CD14-positive monocyte (primary cell): Measurements from ENCODE around the gene KIAA1328. TPM values are rescaled to one million over a fixed set of nuclear protein-coding genes. Genes with fewer than 3 reads are reported as not detected.
"Not testable (repeated sequence)": the region's sequence is repeated elsewhere in the genome, so short reads cannot be mapped to it uniquely, and the experiment has no call there.

Experiments
- DNase-seq, 3 donors: peaks; one replicate each; pipeline ENCODE4 v3.0.0-alpha.2; 2011 to 2022
- H2AFZ ChIP-seq: 2 replicates; pipeline ENCODE4 v1.6.0; 2012; ENCODE audit warnings: mild to moderate bottlenecking, low read depth, low read length, inconsistent platforms; ENCODE audit not compliant: insufficient read depth, poor library complexity, severe bottlenecking
- H3K27ac ChIP-seq, 2 donors: 1 replicate in 1 of 2; 2 replicates in 1 of 2; pipeline ENCODE4 v1.5.1; 2012 to 2013; ENCODE audit warnings: low read length in 2 of 2, control low read depth in 1 of 2, inconsistent platforms in 1 of 2, low read depth in 1 of 2, mild to moderate bottlenecking in 1 of 2
- H3K27me3 ChIP-seq, 2 donors: one replicate each; pipeline versions ENCODE4 v1.6.0 to v1.6.1; 2011 to 2013; ENCODE audit warnings: low read length in 2 of 2; ENCODE audit not compliant: control insufficient read depth in 2 of 2, insufficient read depth in 2 of 2
- H3K36me3 ChIP-seq, 2 donors: replicated peaks in 1 of 2; 1 replicate in 1 of 2; 2 replicates in 1 of 2; pipeline versions ENCODE4 v1.5.1 to v1.6.1; 2012 to 2013; ENCODE audit warnings: low read length in 2 of 2, control low read depth in 1 of 2, inconsistent platforms in 1 of 2, mild to moderate bottlenecking in 1 of 2; ENCODE audit not compliant: insufficient read depth in 2 of 2, control insufficient read depth in 1 of 2
- H3K4me1 ChIP-seq, 2 donors: 1 replicate in 1 of 2; 2 replicates in 1 of 2; pipeline versions ENCODE4 v1.5.1 to v1.6.1; 2012 to 2013; ENCODE audit warnings: low read length in 2 of 2, control low read depth in 1 of 2, inconsistent platforms in 1 of 2, mild to moderate bottlenecking in 1 of 2, moderate library complexity in 1 of 2; ENCODE audit not compliant: insufficient read depth in 2 of 2, control insufficient read depth in 1 of 2
- H3K4me2 ChIP-seq: replicated peaks from 2 replicates; pipeline ENCODE3; 2012; ENCODE audit warnings: low read length, moderate library complexity, mild to moderate bottlenecking; ENCODE audit not compliant: poor library complexity, severe bottlenecking; ENCODE audit errors: extremely low read depth
- H3K4me3 ChIP-seq, 3 experiments: fragments of 200-600 bp in 1 of 3; sonication (generic) in 1 of 3; replicated peaks in 1 of 3; 1 replicate in 2 of 3; 2 replicates in 1 of 3; pipeline ENCODE4 v1.5.1; 2011 to 2013; ENCODE audit warnings: low read length in 3 of 3, mild to moderate bottlenecking in 3 of 3, control low read depth in 2 of 3, low read depth in 2 of 3, inconsistent platforms in 1 of 3, moderate library complexity in 1 of 3
- H3K79me2 ChIP-seq: 2 replicates; pipeline ENCODE4 v1.6.0; 2012; ENCODE audit warnings: mild to moderate bottlenecking, control low read depth, inconsistent platforms, low read length, moderate library complexity; ENCODE audit not compliant: insufficient read depth
- H3K9ac ChIP-seq: 2 replicates; pipeline ENCODE4 v1.6.0; 2017; ENCODE audit warnings: low read length, mild to moderate bottlenecking; ENCODE audit not compliant: insufficient read depth, poor library complexity, severe bottlenecking
- H3K9me3 ChIP-seq, 2 donors: replicated peaks in 1 of 2; 1 replicate in 1 of 2; 2 replicates in 1 of 2; pipeline versions ENCODE4 v1.5.1 to v1.6.1; 2012 to 2013; ENCODE audit warnings: low read length in 2 of 2, control low read depth in 1 of 2; ENCODE audit not compliant: control insufficient read depth in 1 of 2, insufficient read depth in 1 of 2
- H4K20me1 ChIP-seq: 2 replicates; pipeline ENCODE4 v1.6.0; 2012; ENCODE audit warnings: mild to moderate bottlenecking, low read length, control low read depth, moderate library complexity; ENCODE audit not compliant: insufficient read depth
- H3K27ac Mint-ChIP-seq, 7 donors: one replicate each; pipeline ENCODE4 v1.8.0; 2020; ENCODE audit warnings: mild to moderate bottlenecking in 7 of 7, mixed read lengths in 7 of 7, moderate library complexity in 6 of 7, inconsistent platforms in 2 of 7
- H3K27me3 Mint-ChIP-seq, 3 donors: one replicate each; pipeline ENCODE4 v1.8.0; 2021 to 2022; ENCODE audit warnings: low read depth in 3 of 3, mild to moderate bottlenecking in 3 of 3, mixed read lengths in 3 of 3, moderate library complexity in 3 of 3, inconsistent platforms in 1 of 3
- H3K36me3 Mint-ChIP-seq, 2 donors: one replicate each; pipeline ENCODE4 v1.8.0; 2020; ENCODE audit warnings: mixed read lengths in 2 of 2, inconsistent platforms in 1 of 2, mild to moderate bottlenecking in 1 of 2
- H3K4me1 Mint-ChIP-seq: one replicate; pipeline ENCODE4 v1.8.0; 2020; ENCODE audit warnings: mild to moderate bottlenecking, mixed read lengths
- H3K4me3 Mint-ChIP-seq, 2 donors: one replicate each; pipeline ENCODE4 v1.8.0; 2020; ENCODE audit warnings: mild to moderate bottlenecking in 2 of 2, mixed read lengths in 2 of 2, moderate library complexity in 1 of 2
- H3K9me3 Mint-ChIP-seq, 7 donors: one replicate each; pipeline ENCODE4 v1.8.0; 2020 to 2022; ENCODE audit warnings: mixed read lengths in 7 of 7, mild to moderate bottlenecking in 6 of 7, moderate library complexity in 6 of 7, inconsistent platforms in 2 of 7
- WGBS: methylation state at CpG from one replicate; pipeline ENCODE4 v1.1.5; 2013; ENCODE audit warnings: missing lambda C conversion rate; ENCODE audit not compliant: insufficient coverage; 5-methylcytosine and 5-hydroxymethylcytosine counted together
- intact Hi-C, 2 donors: fragments of 100-400 bp; cut with micrococcal nuclease; formaldehyde crosslinking; loops; one replicate each; pipeline versions ENCODE4 v1.15.0 to v1.15.1; 2023
- polyA plus RNA-seq, 3 donors: library from polyadenylated mRNA; depleted of rRNA in 1 of 3; unstranded in 2 of 3; stranded (reverse) in 1 of 3; fragments of 300-500 nt in 2 of 3; fragments of >200 nt in 1 of 3; fragmentation: Illumina TruSeq in 2 of 3; gene quantifications; 1 replicate in 2 of 3; 2 replicates in 1 of 3; pipeline ENCODE4 v1.2.3, GENCODE V29; 2012 to 2021
- TF ChIP-seq, protein P1 (sequence below): fragments of 200-600 bp; IDR thresholded peaks from one replicate; pipeline ENCODE4 v1.8.0; 2022; ENCODE audit warnings: antibody characterized with exemption, mild to moderate bottlenecking

Gene KIAA1328
- polyA plus RNA-seq, 3 donors, result 3.7 to 3.9 (median 3.8) TPM

DNA sequence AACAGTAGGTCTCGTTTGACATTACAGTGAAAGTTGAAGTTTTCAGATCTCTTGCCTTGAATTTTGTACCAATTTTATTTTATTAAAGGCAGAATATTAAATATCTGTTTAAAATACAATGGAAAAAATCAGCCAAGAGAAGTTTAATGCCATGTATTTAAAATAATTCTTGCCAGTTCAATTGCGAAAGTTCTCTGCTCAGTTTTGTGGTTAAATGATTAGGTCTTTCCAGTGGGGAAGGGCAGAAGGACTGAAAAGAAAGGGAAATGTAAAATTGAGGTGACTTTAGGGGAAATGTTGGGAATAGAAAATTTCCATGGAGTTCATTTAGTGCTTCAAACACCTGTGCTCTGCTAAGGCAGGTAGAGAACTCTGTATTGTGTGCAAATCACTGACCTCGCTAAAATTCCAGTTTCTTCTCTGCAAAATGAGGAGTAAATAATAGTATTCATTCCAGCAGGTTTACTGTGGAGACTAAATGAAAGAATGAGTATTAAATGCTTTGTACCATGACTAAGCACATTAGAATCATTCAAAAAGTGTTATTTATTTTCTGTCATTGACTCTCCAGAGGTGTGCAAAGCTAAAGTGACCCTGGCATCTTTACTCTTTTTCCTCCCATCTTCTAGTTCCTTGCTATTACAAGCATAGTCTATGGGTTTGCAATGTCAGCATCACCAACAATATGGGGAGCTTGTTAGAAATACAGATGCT lies 74.4 kb downstream of the KIAA1328 start:
- H3K36me3 ChIP-seq, result no peaks in the 10 kb centered on the region
- H3K36me3 Mint-ChIP-seq, result peaks cover 0 to 4% of the 10 kb centered on the region in 2 donors
- H3K9me3 Mint-ChIP-seq, result peaks cover 0 to 5% (median 0%) of the 10 kb centered on the region in 7 donors
- intact Hi-C loops, result no loop called here
- no peaks in the 10 kb centered on the region for H3K4me1 ChIP-seq
- no peaks in the 10 kb centered on the region for H3K79me2 ChIP-seq
- H3K4me2 ChIP-seq, result no peak overlapping the region
- WGBS, result 50% methylated on average over 1 of the region's 3 CpGs
- no peaks in the 10 kb centered on the region for H3K27me3 ChIP-seq
- TF ChIP-seq, protein P1, sequence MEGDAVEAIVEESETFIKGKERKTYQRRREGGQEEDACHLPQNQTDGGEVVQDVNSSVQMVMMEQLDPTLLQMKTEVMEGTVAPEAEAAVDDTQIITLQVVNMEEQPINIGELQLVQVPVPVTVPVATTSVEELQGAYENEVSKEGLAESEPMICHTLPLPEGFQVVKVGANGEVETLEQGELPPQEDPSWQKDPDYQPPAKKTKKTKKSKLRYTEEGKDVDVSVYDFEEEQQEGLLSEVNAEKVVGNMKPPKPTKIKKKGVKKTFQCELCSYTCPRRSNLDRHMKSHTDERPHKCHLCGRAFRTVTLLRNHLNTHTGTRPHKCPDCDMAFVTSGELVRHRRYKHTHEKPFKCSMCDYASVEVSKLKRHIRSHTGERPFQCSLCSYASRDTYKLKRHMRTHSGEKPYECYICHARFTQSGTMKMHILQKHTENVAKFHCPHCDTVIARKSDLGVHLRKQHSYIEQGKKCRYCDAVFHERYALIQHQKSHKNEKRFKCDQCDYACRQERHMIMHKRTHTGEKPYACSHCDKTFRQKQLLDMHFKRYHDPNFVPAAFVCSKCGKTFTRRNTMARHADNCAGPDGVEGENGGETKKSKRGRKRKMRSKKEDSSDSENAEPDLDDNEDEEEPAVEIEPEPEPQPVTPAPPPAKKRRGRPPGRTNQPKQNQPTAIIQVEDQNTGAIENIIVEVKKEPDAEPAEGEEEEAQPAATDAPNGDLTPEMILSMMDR, result no peak
- H2AFZ ChIP-seq, result no peak overlapping the region
- DNase-seq, result no peak
- no peak overlapping the region for H3K4me3 Mint-ChIP-seq
- no peak overlapping the region for H3K4me3 ChIP-seq
- H3K27ac Mint-ChIP-seq, result no peak overlapping the region
- H3K27ac ChIP-seq, result no peak overlapping the region
- H3K27me3 Mint-ChIP-seq, result peaks cover 0 to 2% (median 0%) of the 10 kb centered on the region in 3 donors
- H4K20me1 ChIP-seq, result no peaks in the 10 kb centered on the region
- no peak overlapping the region for H3K9ac ChIP-seq
- no peaks in the 10 kb centered on the region for H3K9me3 ChIP-seq
- H3K4me1 Mint-ChIP-seq, result peaks cover 2% of the 10 kb centered on the region

DNA sequence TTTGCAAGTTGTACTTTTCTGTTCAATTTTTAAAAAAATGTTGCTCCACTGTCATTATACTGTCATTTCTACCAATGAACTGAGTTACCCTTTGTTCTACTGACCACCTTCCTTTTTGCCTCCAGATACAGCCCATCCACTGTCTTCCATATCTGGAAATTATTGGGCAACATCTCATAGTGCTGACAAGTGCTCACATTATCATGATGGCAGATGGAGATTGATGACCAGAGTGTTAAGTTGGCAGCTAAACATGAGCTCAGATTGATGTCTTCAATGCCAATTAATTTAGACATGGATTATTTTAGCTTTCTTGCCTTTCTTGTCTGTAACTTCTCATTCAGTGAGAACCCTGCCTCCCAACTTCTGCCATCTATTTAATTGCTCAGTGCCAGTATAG lies 76.6 kb downstream of the KIAA1328 start:
- Mint-ChIP-seq H3K36me3 (peaks cover 0 to 4% of the 10 kb centered on the region in 2 donors), H3K4me3 (no peak overlapping the region), H3K27ac (no peak overlapping the region), H3K4me1 (peaks cover 6% of the 10 kb centered on the region), H3K9me3 (peaks cover 0 to 6% (median 2%) of the 10 kb centered on the region in 7 donors), H3K27me3 (no peaks in the 10 kb centered on the region)
- H3K4me3 ChIP-seq, result no peak overlapping the region
- H3K4me1 ChIP-seq, result no peaks in the 10 kb centered on the region
- no peaks in the 10 kb centered on the region for H3K27me3 ChIP-seq
- no peak for DNase-seq
- TF ChIP-seq, protein P1, result no peak
- H3K9me3 ChIP-seq, result no peaks in the 10 kb centered on the region
- H3K9ac ChIP-seq, result no peak overlapping the region
- no peak overlapping the region for H3K4me2 ChIP-seq
- H2AFZ ChIP-seq, result no peak overlapping the region
- H3K27ac ChIP-seq, result no peak overlapping the region
- no peaks in the 10 kb centered on the region for H4K20me1 ChIP-seq
- intact Hi-C loops, result no loop called here
- H3K36me3 ChIP-seq, result no peaks in the 10 kb centered on the region
- H3K79me2 ChIP-seq, result no peaks in the 10 kb centered on the region

DNA sequence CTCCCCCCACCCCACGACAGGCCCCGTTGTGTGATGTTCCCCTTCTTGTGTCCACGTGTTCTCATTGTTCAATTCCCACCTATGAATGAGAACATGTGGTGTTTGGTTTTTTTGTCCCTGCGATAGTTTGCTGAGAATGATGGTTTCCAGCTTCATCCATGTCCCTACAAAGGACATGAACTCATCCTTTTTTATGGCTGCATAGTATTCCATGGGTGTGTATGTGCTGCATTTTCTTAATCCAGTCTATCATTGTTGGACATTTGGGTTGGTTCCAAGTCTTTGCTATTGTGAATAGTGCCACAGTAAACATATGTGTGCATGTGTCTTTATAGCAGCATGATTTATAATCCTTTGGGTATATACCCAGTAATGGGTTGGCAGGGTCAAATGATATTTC lies 80.4 kb downstream of the KIAA1328 start:
- H3K27me3 ChIP-seq, H4K20me1 ChIP-seq, H3K4me3 Mint-ChIP-seq, H3K36me3 ChIP-seq, H3K9me3 ChIP-seq, H3K4me1 ChIP-seq, H3K4me2 ChIP-seq, H3K36me3 Mint-ChIP-seq, H3K27ac ChIP-seq, intact Hi-C loops, H3K27me3 Mint-ChIP-seq, H3K27ac Mint-ChIP-seq, H3K9ac ChIP-seq, H3K9me3 Mint-ChIP-seq, H3K4me3 ChIP-seq, H3K79me2 ChIP-seq, H2AFZ ChIP-seq, DNase-seq: not testable (repeated sequence)
- H3K4me1 Mint-ChIP-seq, result peaks cover 22% of the 10 kb centered on the region
- no CpG with 5 or more reads among the region's 4 CpGs for WGBS
